HG02678 (cell line): ENCODE results near the gene WFIKKN1.

Source experiments
- ATAC-seq: cut with Tn5 transposase; IDR thresholded peaks from one replicate; pipeline ENCODE4 v1.9.1; 2021; ENCODE audit warnings: mild to moderate bottlenecking, moderate library complexity; ENCODE audit not compliant: unreplicated experiment

The WFIKKN1 gene

GRCh38 chr16:630815-631405, at the start of gene WFIKKN1:
Gene WFIKKN1, plus strand, starts transcription at chr16:630985. Its CDS starts 269 bp downstream, at chr16:631254.
- ATAC-seq: no peak

- ATAC-seq: no peak
Measured at GRCh38 chr16:582218-582613, 48.6 kb upstream of the WFIKKN1 start.

GRCh38 chr16:582614-583331, 48.0 kb upstream of the WFIKKN1 start:
- no peak for ATAC-seq

- ATAC-seq: no peak
Measured at GRCh38 chr16:583470-583814, 47.3 kb upstream of the WFIKKN1 start.

GRCh38 chr16:583815-584591, 46.8 kb upstream of the WFIKKN1 start:
- ATAC-seq: no peak

- no peak for ATAC-seq
Measured at GRCh38 chr16:585351-585750, 45.4 kb upstream of the WFIKKN1 start.

GRCh38 chr16:586047-586644, 44.6 kb upstream of the WFIKKN1 start:
- no peak for ATAC-seq

GRCh38 chr16:586645-587590, 43.9 kb upstream of the WFIKKN1 start:
- no peak for ATAC-seq

- peak; percentile 1 for ATAC-seq
Measured at GRCh38 chr16:588639-588888, 42.2 kb upstream of the WFIKKN1 start.

GRCh38 chr16:588889-589657, 41.7 kb upstream of the WFIKKN1 start:
- ATAC-seq: peak; percentile 74

GRCh38 chr16:589658-590187, 41.1 kb upstream of the WFIKKN1 start, which contains the start of gene RAB40C:
Gene RAB40C, plus strand, starts transcription at chr16:590066. Its CDS starts 226 bp downstream, at chr16:590292.
- ATAC-seq: peak; percentile 77

GRCh38 chr16:590188-590814, 40.5 kb upstream of the WFIKKN1 start:
- no peak for ATAC-seq

GRCh38 chr16:590815-591200, 40.0 kb upstream of the WFIKKN1 start:
- ATAC-seq: no peak

- ATAC-seq: no peak
Measured at GRCh38 chr16:591231-591630, 39.6 kb upstream of the WFIKKN1 start.

GRCh38 chr16:591892-592517, 38.8 kb upstream of the WFIKKN1 start:
- ATAC-seq: no peak

- ATAC-seq: no peak
Measured at GRCh38 chr16:592518-593306, 38.1 kb upstream of the WFIKKN1 start.

GRCh38 chr16:593406-593805, 37.4 kb upstream of the WFIKKN1 start:
- ATAC-seq: no peak

GRCh38 chr16:593807-594206, 37.0 kb upstream of the WFIKKN1 start:
- ATAC-seq: no peak
